ENCODE measurements around the gene VEGFA.

Gene VEGFA

DNA sequence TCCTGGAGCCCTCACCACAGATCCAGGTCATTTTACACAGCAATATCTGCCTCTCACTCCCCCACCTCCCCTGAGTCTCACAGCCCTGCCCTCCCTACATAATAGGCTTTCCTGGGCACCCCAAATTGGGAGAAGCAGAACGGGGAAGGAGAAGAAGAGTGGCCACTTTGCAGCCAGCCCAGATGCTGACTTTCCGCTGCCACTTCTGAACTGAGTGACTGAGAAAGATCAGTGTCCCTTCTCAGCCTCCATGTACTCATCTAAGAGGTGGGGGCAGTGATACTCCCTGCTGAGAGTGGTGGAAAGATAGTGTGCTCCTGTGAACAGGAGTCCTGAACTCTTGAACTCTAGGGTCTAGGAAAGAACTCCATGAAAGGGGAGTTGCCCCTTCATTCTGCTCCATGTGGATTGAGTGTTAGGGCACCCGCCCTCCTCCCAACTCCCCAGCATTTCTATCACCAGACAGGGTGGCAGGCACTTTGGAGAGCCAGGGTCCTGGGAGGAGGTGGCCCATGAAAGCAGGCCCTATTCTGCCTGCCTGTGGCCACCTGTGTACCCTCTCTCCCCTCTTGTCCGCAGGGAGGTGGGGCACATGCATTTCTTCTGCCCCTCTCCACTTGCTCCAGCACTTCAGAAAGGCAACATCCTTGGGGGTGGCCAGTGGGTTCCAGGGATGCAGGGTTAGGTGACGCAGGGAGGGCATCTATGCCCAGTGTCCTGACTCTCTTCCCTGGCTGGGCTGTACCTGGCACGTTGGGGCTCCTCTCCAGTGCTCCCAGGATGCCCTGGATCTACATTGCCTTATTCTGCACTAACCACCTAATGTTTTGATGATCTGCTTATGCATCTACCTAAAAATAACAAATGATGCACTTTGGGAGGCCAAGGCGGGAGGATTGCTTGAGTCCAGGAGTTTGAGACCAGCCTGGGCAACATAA is 44.1 kb upstream of the VEGFA start:
- no peak for DNase-seq (ENCODE audit: low read depth, low spot score)
- H3K36me3 ChIP-seq (ENCODE audit: insufficient read depth, insufficient read length, low read length) = no peaks in the 10 kb centered on the region
- TF ChIP-seq ZNF274 (IDR thresholded peaks at IDR 0.05; ENCODE audit: low read depth, low read length) (no peak), YY1 (IDR thresholded peaks at IDR 0.05; ENCODE audit: insufficient read depth, insufficient read length) (no peak), SUZ12 (IDR thresholded peaks at IDR 0.05; ENCODE audit: extremely low read depth, insufficient read depth, insufficient read length) (no peak)
- H3K9me3 ChIP-seq (ENCODE audit: insufficient read depth, low read length) = peaks cover 5% of the 10 kb centered on the region; the same call in 1 of the 2 replicates
- H3K9ac ChIP-seq (ENCODE audit: insufficient read length, low read depth) = no peak overlapping the region
- H3K4me1 ChIP-seq (ENCODE audit: insufficient read depth, insufficient read length) = peaks cover 5% of the 10 kb centered on the region
- H3K27me3 ChIP-seq (ENCODE audit: insufficient read depth, insufficient read length) = no peaks in the 10 kb centered on the region
- H3K4me3 ChIP-seq (ENCODE audit: insufficient read length, low read depth) = no peak overlapping the region

GRCh38 chr6:43727634-43728033 is 42.4 kb upstream of the VEGFA start:
- Histone ChIP-seq H3K4me3 (ENCODE audit: insufficient read length, low read depth) (no peak overlapping the region), H3K9me3 (ENCODE audit: insufficient read depth, low read length) (peaks cover 12% of the 10 kb centered on the region), H3K36me3 (ENCODE audit: insufficient read depth, insufficient read length, low read length) (no peaks in the 10 kb centered on the region), H3K4me1 (ENCODE audit: insufficient read depth, insufficient read length) (peaks cover 5% of the 10 kb centered on the region), H3K9ac (ENCODE audit: insufficient read length, low read depth) (no peak overlapping the region), H3K27me3 (ENCODE audit: insufficient read depth, insufficient read length) (no peaks in the 10 kb centered on the region)
- TF ChIP-seq YY1 (IDR thresholded peaks at IDR 0.05; ENCODE audit: insufficient read depth, insufficient read length) = no peak
- DNase-seq (ENCODE audit: low read depth, low spot score) = no peak

GRCh38 chr6:43728586-43728985 is 41.4 kb upstream of the VEGFA start:
- DNase-seq (ENCODE audit: low read depth, low spot score) = no peak
- no peak overlapping the region for H3K4me3 ChIP-seq (ENCODE audit: insufficient read length, low read depth)
- TF ChIP-seq YY1 (IDR thresholded peaks at IDR 0.05; ENCODE audit: insufficient read depth, insufficient read length) (no peak), ZNF274 (IDR thresholded peaks at IDR 0.05; ENCODE audit: low read depth, low read length) (no peak), SUZ12 (IDR thresholded peaks at IDR 0.05; ENCODE audit: extremely low read depth, insufficient read depth, insufficient read length) (no peak)
- peaks cover 12% of the 10 kb centered on the region for H3K9me3 ChIP-seq (ENCODE audit: insufficient read depth, low read length)
- no peaks in the 10 kb centered on the region for H3K36me3 ChIP-seq (ENCODE audit: insufficient read depth, insufficient read length, low read length)
- no peaks in the 10 kb centered on the region for H3K27me3 ChIP-seq (ENCODE audit: insufficient read depth, insufficient read length)
- no peak overlapping the region for H3K9ac ChIP-seq (ENCODE audit: insufficient read length, low read depth)
- H3K4me1 ChIP-seq (ENCODE audit: insufficient read depth, insufficient read length) = peaks cover 3% of the 10 kb centered on the region

DNA sequence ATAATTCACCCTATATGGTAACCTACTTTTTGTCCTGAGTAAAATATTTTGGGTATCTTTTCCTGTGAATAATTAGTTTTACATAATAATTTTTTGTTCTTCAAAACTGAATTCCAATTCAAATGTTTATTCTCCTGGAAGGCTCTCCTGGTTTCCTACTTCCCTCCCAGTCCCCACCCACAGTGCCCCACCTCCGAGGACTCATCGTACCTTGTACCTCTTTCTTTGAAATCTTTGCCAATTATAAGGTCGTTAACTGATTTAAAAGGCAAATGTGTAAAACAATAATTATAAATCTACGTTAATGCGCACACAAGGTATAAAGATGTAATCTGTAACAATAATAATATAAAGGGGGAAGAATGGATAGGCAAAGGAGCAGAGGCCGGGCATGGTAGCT is 40.5 kb upstream of the VEGFA start:
- TF ChIP-seq YY1 (IDR thresholded peaks at IDR 0.05; ENCODE audit: insufficient read depth, insufficient read length) (no peak), ZNF274 (IDR thresholded peaks at IDR 0.05; ENCODE audit: low read depth, low read length) (no peak), SUZ12 (IDR thresholded peaks at IDR 0.05; ENCODE audit: extremely low read depth, insufficient read depth, insufficient read length) (no peak)
- no peaks in the 10 kb centered on the region for H3K27me3 ChIP-seq (ENCODE audit: insufficient read depth, insufficient read length)
- no peak overlapping the region for H3K9ac ChIP-seq (ENCODE audit: insufficient read length, low read depth)
- no peak overlapping the region for H3K4me3 ChIP-seq (ENCODE audit: insufficient read length, low read depth)
- no peak for DNase-seq (ENCODE audit: low read depth, low spot score)
- H3K4me1 ChIP-seq (ENCODE audit: insufficient read depth, insufficient read length) = peaks cover 2% of the 10 kb centered on the region
- peaks cover 12% of the 10 kb centered on the region for H3K9me3 ChIP-seq (ENCODE audit: insufficient read depth, low read length)
- H3K36me3 ChIP-seq (ENCODE audit: insufficient read depth, insufficient read length, low read length) = no peaks in the 10 kb centered on the region

DNA sequence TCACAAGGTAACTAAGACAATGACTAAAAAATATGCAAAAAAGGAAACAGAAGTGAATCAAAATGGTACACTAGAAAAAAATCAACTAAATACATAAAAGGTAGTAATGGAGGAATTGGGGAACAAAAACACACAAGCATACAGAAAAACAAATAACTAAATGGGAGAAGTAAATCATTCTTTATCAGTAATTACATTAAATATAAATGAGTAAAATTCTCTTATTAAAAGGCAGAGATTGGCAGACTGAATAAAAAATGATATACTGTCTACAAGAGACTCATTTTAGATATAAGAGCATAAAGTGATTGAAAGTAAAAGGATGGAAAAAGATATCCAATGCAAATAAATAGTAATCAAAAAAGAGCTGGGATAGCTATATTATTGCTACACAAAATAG is 39.4 kb upstream of the VEGFA start:
- peaks cover 12% of the 10 kb centered on the region for H3K9me3 ChIP-seq (ENCODE audit: insufficient read depth, low read length)
- DNase-seq (ENCODE audit: low read depth, low spot score) = no peak
- H3K4me3 ChIP-seq (ENCODE audit: insufficient read length, low read depth) = no peak overlapping the region
- no peaks in the 10 kb centered on the region for H3K4me1 ChIP-seq (ENCODE audit: insufficient read depth, insufficient read length)
- TF ChIP-seq SUZ12 (IDR thresholded peaks at IDR 0.05; ENCODE audit: extremely low read depth, insufficient read depth, insufficient read length) (no peak), YY1 (IDR thresholded peaks at IDR 0.05; ENCODE audit: insufficient read depth, insufficient read length) (no peak), ZNF274 (IDR thresholded peaks at IDR 0.05; ENCODE audit: low read depth, low read length) (no peak)
- no peaks in the 10 kb centered on the region for H3K36me3 ChIP-seq (ENCODE audit: insufficient read depth, insufficient read length, low read length)
- no peaks in the 10 kb centered on the region for H3K27me3 ChIP-seq (ENCODE audit: insufficient read depth, insufficient read length)
- no peak overlapping the region for H3K9ac ChIP-seq (ENCODE audit: insufficient read length, low read depth)

DNA sequence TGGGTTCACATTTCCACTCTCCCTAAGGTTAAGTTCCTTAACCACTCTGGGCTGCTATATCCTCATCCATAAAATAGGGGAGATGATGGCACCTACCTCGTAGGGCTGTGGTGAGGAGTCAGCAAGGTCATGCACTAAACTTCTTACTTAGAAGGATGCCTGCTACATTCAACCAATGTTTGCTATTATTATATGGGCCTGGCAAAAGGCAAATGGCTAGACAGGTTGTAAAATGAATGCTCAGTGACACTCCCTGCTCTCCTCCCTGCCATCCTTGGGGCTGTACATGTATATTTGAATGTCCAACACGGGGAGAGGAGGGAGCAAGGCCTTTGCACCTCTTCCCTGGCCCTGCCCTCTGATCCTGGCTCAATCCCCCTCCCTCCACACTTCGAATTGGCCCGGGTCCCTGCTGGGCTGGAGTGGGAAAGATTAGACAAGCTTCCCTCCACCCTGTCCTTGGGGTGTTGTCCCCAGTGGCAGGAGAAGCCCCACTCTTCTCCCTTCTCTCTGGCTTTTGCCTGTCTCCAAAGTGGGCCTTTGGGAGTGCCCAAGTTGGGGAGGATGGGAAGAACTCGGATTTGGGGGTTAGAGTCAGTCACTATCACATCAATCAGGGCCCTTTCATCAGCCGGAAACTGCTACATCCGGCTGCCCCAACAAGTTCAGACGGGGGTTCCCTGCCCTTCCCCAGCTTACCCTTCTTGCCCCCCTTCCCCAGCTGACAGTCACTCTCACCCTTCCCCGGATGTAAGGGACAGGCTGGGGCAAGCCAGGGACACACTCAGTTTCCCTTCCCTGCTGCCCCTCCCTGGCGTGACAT is 36.3 kb upstream of the VEGFA start:
- no peak overlapping the region for H3K9ac ChIP-seq (ENCODE audit: insufficient read length, low read depth)
- no peaks in the 10 kb centered on the region for H3K36me3 ChIP-seq (ENCODE audit: insufficient read depth, insufficient read length, low read length)
- no peak for DNase-seq (ENCODE audit: low read depth, low spot score)
- H3K27me3 ChIP-seq (ENCODE audit: insufficient read depth, insufficient read length) = no peaks in the 10 kb centered on the region
- H3K4me3 ChIP-seq (ENCODE audit: insufficient read length, low read depth) = no peak overlapping the region
- TF ChIP-seq SUZ12 (IDR thresholded peaks at IDR 0.05; ENCODE audit: extremely low read depth, insufficient read depth, insufficient read length) (no peak), YY1 (IDR thresholded peaks at IDR 0.05; ENCODE audit: insufficient read depth, insufficient read length) (no peak), ZNF274 (IDR thresholded peaks at IDR 0.05; ENCODE audit: low read depth, low read length) (no peak)
- peaks cover 18% of the 10 kb centered on the region for H3K9me3 ChIP-seq (ENCODE audit: insufficient read depth, low read length)
- peaks cover 16% of the 10 kb centered on the region for H3K4me1 ChIP-seq (ENCODE audit: insufficient read depth, insufficient read length)

GRCh38 chr6:43734294-43734665 is 35.7 kb upstream of the VEGFA start:
- no peak for TF ChIP-seq YY1 (IDR thresholded peaks at IDR 0.05; ENCODE audit: insufficient read depth, insufficient read length)
- TF ChIP-seq SUZ12 (IDR thresholded peaks at IDR 0.05; ENCODE audit: extremely low read depth, insufficient read depth, insufficient read length) = no peak
- peaks cover 16% of the 10 kb centered on the region for H3K4me1 ChIP-seq (ENCODE audit: insufficient read depth, insufficient read length)
- H3K9me3 ChIP-seq (ENCODE audit: insufficient read depth, low read length) = peaks cover 18% of the 10 kb centered on the region
- H3K9ac ChIP-seq (ENCODE audit: insufficient read length, low read depth) = no peak overlapping the region
- DNase-seq (ENCODE audit: low read depth, low spot score) = no peak
- H3K4me3 ChIP-seq (ENCODE audit: insufficient read length, low read depth) = no peak overlapping the region
- no peaks in the 10 kb centered on the region for H3K36me3 ChIP-seq (ENCODE audit: insufficient read depth, insufficient read length, low read length)
- H3K27me3 ChIP-seq (ENCODE audit: insufficient read depth, insufficient read length) = no peaks in the 10 kb centered on the region

All from NT2/D1 (cell line).